Measurements from ENCODE around the gene SPRR5. TPM values are rescaled to one million over a fixed set of nuclear protein-coding genes. Genes with fewer than 3 reads are reported as not detected.

SPRR5 gene
- total RNA-seq, 1 donor from 2014 or later = not detected

DNA sequence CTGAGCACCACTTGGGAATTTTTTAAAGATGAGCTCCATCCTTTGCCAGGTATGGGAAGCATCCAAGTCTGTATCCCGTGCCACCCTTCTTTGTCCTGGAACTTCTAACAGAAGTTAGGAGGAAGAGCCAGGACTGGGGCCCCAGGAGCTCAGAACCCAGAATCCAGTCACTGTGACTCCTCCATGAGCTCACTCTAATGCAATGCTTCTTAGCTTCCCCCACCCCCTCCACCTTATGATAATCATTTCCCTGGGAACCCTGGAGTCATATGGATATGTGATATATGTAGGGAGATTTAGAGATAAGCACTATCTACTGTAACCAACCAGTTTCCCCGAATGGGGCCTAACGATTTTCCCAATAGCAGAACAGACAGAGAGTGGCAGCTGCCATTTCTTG lies 758 bp upstream of the SPRR5 start:
- DNase-seq (ENCODE audit: low read depth) = no peak

DNA sequence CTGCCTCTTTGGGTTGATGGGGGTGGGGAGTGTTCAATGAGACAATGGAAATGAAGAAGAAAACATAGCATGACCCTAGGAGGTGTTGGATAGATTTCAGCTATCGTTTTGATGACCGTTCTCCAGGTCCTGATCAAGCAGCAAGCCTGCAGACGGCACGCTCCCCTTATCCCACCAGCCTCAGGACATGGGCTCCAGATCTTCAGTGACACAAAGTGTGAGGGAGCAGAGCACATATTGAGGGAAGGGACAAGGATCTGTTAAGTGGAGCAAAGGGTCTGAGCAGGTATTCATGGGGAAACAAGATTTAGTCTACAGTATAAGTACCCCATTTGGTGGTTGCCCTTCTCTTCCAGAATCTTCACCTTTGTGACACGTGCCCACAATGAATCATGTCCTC lies 4.7 kb downstream of the SPRR5 start:
- no peak for DNase-seq (ENCODE audit: low read depth)

DNA sequence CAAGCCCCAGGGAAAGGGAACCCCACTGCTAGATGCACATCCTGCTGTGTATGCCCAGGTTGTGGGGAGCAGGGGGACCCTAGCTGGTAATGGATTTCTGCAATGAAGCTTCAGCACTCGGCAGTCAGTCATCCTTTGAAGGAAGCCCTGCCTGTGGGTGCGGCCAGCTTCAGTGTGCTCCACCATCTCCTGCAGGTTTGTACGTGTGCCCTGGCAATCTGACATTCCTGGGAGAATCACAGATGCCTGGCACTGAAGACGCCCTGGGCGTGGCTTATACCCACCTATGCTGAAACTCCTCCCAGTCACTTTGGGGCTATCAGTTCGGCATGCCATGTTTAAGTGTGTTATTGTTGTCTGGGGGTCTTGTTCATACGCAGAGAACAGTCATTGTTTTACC lies 6.8 kb downstream of the SPRR5 start:
- no peak for DNase-seq (ENCODE audit: low read depth)

DNA sequence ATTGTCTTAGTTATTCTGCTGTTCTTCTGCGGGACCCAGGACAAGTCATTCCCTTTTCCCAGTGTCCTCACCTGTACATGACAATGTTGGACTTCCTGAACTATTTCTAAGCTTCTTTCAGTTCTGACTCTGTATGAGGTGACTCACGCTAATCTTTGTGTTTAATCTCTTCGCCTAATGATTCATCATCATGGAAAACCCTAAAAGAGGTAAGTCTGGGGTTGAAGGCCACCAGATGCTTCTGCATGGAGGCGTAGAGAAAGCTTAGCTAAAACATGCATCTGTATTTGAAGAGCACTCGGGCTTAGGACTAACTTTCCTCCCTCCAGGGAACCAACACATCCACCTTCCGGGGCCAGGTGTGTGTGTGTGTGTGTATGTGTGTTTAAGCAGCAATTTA lies 7.4 kb downstream of the SPRR5 start:
- peak; percentile 27 for DNase-seq (ENCODE audit: low read depth)

DNA sequence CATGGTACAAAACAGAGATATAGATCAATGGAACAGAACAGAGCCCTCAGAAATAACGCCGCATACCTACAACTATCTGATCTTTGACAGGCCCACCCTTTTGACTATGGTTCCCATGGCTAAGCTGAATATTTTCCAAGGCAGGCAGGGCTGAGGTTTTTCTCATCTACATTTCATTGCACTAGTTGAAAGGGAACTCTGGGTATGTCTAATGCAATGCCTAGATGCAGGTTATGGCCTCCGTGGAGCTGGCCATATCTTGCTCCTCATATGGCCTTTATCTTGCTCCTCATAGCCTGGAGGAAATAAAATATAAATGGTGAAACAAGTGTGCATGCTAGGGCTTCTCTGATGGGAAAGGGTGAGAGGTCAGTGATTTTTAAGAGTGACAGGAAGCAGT lies 10.6 kb downstream of the SPRR5 start:
- DNase-seq (ENCODE audit: low read depth) = no peak

DNA sequence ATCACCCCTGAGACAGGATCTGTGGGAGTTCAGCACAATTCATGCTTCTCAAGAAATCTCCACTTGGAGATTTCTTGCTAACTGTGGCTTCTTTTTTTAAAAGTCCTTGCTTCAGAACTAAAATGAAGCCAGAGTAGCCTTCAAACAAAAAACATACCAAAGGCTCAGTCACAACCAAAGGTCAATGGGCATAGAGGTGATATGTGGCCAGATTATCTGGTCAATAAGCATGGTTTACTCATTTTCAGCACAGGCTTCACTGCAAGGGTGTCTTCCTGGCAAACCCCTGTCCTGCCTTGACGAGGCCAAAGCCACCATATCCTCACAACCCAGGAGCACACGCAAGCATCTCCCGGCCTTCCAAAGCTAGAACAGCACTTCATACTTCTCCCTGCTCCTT lies 12.3 kb downstream of the SPRR5 start:
- no peak for DNase-seq (ENCODE audit: low read depth)

DNA sequence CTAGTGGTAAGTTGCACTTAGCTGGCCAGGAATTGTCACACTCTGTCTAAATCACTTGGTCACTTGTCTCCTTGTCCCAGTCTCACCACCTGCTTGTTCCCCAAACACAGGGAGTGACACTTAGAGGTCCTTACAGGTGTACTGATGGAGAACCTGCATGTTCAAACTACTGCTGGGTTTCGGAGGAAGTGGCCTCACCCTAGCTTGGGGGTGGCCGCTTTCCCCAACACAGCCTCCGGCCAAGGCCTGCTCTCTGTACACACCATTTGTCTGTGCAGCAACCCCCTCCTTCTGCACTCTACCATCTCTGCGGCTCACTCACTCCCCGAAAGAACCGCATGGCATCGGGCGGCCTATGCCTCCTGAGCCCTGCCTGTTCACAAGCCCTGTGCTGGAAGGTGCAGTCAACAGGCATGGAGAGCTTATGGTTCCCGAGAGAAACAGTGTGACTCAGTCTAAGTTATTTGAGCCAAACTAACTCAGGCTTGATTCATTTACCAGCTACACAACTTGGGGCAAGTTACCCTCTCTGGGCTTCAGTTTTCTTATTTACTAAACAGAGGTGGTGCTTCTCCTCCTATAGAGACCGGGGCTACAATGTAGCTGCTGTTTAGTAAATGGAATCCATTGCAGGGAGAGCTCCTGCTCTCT lies 12.9 kb downstream of the SPRR5 start:
- DNase-seq (ENCODE audit: low read depth) = no peak

DNA sequence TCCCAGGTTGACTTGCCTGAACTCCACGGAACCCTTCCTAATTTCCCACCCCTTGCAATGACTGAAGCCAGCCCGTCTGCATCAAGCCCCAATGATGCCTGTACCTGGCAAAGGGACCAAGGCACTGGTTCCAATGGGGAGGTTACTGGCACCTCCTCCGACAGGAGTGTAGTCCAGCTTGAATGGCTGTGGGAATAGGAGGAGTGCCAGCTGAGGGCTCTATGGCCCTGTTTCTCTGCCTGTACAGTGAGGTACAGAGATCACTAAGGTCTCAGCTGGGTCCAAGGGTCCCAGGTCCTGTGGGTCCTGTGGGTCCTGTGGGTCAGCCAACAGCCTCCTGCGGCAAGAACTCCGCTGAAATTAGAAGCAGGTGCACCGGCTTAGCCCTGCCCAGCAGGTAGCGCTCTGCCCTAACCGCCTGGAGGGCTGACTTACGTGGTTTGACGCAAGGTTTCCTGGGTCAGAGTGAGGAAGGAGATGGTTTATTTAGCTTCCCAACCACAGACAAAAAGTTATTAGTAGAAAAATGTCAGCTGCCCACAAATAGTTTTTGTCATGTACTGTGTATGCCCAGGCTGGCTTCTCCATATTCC lies 13.5 kb downstream of the SPRR5 start:
- no peak for DNase-seq (ENCODE audit: low read depth)

DNA sequence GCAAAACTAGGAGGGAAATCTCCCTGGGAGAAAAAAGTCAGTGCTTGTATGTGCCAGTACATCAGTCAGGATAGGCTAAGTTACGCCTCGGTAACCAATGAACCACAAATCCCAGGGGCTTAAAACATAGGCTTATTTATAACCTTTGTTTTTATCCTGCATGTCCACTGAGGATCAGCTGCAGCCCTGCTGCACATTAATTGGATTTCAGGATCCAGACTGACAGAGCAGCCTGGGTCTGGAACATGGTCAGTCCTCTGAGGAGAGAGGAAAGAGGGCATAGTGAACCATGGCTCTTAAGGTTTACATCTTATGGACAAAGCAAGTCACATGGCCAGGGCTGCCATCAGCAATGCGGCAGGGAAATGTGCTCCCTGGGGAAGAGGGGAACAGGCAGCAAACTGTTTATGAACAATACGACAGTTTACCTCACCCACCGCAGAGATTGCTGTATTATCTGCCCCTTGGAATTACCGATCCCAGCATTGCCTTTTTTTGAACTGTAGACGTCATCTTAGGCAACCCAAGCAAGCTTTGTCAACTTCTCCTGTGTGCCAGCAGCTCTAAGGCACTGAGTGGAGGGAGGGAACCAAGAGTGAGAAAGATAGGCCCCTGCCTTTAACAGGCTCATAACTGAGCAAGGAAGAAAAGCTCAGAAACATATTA lies 14.4 kb downstream of the SPRR5 start:
- DNase-seq (ENCODE audit: low read depth) = no peak

DNA sequence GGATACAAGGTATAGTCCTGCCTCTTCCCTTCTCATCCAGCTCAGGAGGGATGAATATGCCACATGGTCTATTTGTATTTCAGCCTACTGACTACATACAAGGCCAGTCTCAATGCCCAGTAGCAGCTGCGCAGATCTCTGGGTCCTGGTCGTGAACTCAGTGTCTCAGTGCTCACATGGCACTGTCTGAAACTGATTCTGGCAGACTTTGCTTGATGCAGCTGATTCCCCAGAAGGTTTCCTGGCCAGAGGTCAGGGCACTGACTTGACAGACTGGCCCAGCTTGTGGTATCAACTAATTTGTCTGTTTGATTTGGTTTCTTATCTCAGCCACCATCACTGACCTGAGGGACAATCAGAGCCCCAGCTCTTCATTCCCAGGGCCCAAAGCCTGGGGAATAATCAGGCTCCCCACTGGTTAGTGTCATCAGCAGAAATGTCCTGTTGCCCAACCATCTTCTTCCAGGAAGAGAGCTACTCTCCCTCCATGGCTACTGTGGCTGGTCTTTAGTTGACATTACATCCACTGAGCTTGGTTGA lies 15.9 kb downstream of the SPRR5 start:
- no peak for DNase-seq (ENCODE audit: low read depth)

DNA sequence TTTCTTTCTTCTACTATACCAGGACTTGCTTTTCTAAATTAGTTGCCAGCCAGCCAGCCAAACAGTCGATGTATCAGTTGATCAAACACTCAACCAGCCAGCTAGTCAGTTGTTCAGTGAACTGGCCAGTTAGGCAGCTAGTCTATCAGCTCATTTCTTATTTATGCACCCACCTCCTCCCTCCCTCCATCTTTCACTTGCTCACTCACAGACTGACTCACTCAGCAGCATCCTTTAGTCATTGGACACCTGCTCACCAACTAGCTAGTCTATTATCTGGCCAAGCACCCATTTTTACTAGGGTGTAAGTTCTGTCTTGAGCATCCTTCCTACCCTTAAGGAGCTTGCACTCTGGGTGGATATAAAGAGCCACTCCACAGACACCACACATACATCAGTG lies 17.5 kb downstream of the SPRR5 start:
- DNase-seq (ENCODE audit: low read depth) = no peak

DNA sequence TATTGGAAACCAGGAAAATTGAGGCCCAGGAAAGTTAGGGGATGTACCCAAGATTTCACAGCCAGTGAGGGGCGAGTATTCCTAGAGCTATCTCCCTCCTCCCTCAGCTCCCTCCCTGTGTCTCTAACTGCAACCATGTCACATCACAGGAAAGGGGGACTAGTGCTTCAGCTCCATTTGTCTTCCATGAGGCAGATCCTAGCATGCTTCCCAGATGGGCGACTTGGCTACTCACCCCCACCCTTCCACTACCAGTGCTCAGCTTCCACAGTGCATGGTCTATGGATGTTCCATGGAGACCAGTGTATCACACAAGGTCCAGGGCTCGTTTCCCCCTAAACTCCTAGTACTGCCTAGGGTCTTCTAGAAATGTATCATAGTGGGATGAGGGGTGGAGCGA lies 18.8 kb downstream of the SPRR5 start:
- DNase-seq (ENCODE audit: low read depth) = no peak

DNA sequence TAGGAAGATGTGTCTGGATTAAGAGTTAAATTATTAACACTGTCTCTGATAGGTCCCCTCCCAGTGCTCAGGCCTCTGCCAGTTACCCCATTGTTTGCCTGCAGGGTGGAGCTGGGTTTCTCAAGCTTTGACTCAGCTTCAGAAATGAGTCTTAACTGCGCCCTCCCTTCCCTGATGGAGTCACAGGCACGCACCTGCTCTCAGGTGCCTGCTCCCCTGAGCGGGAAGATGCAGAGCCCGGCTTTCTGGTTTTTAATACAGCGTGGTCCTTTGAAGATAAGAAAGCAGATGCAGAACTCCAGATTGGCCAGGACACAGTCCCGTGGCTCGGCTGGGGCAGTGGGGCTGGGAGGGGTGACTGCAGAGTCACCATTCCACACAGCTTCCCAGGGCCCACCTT lies 20.2 kb downstream of the SPRR5 start:
- DNase-seq (ENCODE audit: low read depth) = no peak

DNA sequence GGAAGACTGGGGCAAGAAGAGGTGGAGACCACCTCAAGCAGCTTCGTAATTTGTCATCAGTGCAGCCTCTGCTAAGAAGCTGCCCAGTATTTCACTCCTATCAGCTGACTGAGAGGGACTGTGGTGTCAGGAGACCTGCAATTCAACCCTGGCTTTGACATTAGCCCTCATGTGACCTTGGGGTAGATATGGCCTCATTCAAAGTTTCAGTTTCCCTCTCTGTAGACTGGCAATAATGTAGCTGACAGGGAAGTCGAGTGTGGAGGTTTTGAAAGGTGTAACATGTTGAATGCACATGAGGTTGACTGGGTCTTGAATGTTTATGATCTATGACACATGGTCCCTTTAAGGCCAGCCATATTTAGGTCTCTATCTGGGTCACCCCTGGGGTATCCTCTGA lies 21.2 kb downstream of the SPRR5 start:
- DNase-seq (ENCODE audit: low read depth) = no peak

DNA sequence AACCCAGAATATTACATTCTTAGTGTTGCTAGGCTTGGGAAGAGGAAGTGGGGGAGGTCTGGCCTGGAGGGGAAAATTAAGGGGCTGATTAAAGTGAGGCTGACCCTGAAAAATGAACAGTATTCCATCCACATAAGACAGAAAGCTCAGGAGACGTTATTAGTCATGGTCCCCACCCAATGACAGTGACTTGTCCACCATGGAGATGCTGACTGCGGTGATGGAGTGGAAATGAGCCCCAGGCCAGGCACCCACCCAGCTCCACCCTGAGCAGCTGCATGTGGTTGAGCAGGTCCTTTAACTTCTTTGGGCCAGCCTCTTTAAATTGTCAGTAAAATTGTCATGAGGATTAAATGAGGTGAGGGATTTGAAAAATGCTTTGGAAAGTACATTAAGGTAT lies 22.0 kb downstream of the SPRR5 start:
- DNase-seq (ENCODE audit: low read depth) = no peak

DNA sequence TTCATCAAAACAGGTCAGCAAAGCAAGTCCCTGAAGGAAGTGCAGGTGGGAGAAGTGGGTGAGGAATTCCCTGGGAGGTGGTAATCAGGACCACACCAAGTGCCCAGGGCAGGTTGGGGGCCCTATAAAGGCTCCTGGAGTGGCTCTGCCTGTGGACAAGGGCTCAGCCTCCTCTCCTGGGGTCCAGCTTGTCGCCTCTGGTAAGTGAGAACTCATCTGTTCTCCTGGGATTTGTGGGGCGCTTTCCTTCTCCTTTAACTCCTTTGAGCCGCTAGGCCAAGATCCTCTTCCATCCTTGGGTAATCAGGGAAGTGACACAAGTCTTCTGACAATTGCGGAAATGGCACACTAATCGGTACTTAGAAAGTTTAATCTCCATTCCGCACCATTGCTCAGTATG lies 23.5 kb downstream of the SPRR5 start, which contains the start of gene SPRR4:
Gene SPRR4, plus strand, starts transcription at position 154 of the 400 bp plus-strand sequence. CDS start 1,243 bp downstream, outside the sequence.
- DNase-seq (ENCODE audit: low read depth) = no peak

DNA sequence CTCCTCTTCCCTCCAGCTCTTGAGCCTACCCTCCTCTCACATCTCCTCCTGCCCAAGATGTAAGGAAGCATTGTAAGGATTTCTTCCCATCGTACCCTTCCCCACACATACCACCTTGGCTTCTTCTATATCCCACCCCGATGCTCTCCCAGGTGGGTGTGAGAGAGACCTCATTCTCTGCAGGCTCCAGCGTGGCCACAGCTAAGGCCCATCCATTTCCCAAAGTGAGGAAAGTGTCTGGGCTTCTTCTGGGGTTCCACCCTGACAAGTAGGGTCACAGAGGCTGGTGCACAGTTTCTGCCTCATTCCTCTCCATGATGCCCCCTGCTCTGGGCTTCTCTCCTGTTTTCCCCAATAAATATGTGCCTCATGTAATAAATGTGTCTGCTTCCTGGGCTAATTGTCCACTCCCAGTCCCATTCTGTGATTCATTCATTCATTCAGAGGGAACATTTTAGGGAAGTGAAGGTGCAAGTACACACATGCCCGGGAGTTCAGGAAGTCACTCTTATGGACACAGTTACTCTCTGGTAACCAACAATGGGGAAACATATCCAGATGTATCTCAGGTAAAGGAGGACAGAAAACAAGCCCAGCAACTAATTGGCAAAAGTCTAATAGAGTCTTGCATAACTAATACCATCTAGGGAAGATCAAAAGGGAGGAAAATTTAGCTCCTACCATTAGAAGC lies 25.3 kb downstream of the SPRR5 start:
- no peak for DNase-seq (ENCODE audit: low read depth)

DNA sequence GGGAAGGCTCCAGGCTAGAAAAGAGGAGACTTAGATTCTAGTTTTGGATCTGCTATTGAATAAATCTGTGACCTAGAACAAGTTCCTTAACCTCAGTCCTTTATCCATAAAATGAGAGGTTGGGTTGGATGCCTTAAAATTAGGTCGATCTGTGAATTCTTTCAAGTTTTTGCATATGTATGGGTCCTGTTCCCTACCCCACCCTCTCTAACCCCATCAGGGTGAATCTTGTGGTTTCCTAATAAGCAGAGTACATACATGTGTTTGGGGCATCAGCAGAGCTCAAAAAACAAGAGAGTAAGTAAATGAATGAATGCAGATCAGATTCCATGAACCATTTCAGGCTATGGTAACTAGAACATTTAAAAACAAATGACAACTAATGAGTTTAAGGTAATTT lies 29.7 kb downstream of the SPRR5 start:
- DNase-seq (ENCODE audit: low read depth) = no peak

DNA sequence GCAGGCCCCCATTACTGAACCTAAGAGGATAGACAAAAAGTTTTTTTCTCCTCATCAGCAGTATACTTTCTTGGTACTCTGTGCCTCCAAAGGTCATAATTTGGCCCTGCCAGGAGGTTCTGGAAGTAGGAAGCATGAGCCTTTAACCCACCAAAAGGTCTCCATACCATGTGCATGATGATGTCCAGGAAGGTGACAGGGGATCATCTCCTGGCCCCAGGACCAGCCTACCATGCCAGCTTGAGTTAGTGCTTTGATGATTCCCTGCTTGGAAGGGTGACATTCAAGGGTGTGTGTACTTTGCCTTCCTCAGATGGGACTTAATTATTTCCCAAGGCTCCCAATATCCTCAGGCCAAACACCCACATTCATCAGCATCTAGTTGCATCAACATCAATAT lies 30.6 kb downstream of the SPRR5 start:
- DNase-seq (ENCODE audit: low read depth) = no peak

DNA sequence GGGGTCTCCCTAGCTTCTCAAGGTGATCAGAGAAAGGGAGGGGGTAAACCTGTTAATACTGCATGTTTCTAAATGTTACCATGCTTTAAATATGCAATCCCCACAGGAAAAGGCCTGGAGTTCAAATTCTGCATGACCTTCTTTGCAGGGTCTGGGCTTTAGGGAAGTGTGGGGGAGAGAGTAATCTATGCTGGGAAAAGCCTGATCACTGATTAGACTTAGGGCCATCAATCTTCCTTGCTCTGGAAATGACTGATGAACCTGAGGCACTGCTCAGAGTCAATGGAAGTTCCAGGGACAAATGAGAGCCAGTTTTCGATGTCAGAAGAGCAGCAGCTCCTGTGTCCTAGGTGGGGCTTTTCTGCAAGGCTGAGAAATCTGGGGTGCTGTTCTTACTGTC lies 33.7 kb downstream of the SPRR5 start:
- DNase-seq (ENCODE audit: low read depth) = no peak

DNA sequence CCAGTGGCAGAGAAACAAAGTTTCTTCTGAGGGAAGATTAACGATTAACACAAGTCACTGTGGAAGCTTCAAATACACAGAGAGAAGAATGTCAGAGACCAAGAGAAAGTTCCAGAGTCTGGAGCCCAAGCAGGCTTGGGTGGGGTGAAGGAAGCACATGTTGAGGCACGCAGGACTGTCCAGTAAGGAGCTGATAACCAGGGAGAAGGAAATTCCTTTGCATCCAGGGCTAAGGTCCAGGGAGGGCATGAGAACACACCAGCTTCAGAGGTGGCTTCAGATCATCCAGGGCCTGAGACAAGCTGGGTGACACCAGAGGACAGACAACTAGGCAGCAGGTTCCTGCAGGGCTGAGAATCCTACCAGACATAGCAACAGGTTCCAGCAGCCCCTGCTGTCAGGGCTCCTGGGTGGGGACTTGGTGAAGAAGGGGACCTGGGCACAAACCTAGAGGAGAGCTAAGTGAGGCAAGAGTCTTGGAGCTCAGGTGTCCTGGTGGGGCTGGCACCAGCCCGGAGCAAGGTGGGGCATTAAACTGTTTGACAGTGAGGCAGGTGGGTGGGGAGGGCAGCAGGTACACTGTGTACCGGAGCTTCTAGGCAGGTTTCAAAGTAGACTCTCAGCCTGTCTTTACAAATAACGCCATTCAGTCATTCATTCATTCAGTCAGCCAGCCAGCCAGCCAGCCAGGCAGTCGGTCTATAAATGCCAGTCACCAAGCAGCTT lies 34.3 kb downstream of the SPRR5 start:
- DNase-seq (ENCODE audit: low read depth) = no peak

DNA sequence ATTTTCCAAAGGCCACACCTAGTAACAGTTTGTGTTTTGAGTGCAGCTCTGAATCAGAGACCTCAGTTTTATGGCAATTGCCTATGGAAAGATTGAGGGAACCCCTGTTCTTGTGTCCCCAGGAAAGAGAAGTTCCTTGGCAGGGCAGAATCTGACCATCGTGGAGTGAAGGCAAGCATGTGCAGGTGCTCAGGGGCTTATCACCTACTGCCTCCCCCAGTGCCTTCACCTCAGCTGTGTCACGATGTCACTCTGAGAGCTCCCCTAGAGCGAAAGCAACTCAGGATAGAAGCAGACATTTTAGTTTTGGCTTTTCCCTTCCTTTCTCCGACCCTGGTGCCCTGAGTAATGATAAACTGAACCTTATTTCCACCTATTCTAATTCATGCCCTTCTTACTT lies 35.1 kb downstream of the SPRR5 start:
- DNase-seq (ENCODE audit: low read depth) = no peak

Data from renal cortical epithelial cell (primary cell).